ENCODE measurements around the gene OCIAD2. TPM values are rescaled to one million over a fixed set of nuclear protein-coding genes. Genes with fewer than 3 reads are reported as not detected.
"Not testable (repeated sequence)": the region's sequence is repeated elsewhere in the genome, so short reads cannot be mapped to it uniquely, and the experiment has no call there.

Gene OCIAD2
- total RNA-seq, 1 experiment from 2014 or later: 10.5 TPM

GRCh38 chr4:48853604-48854394 is 52.8 kb downstream of the OCIAD2 start:
- no peak for TF ChIP-seq CTCF (IDR thresholded peaks at IDR 0.05; ENCODE audit: insufficient read depth in 1 of 2, low read depth in 1 of 2, low read length in 1 of 2, severe bottlenecking in 1 of 2, unreplicated experiment in 1 of 2)
- no peaks in the 10 kb centered on the region for H3K9me3 ChIP-seq
- H3K36me3 ChIP-seq (ENCODE audit: control insufficient read depth, insufficient read depth, low read length): peaks cover 1% of the 10 kb centered on the region; the same call in 1 of the 2 replicates
- H3K4me3 ChIP-seq (ENCODE audit: low read depth, low read length): no peak overlapping the region
- H3K27me3 ChIP-seq (replicated peaks; ENCODE audit: control insufficient read depth, insufficient read depth, low read length): no peaks in the 10 kb centered on the region
- Mint-ChIP-seq H3K36me3 (ENCODE audit: insufficient read depth, unreplicated experiment) (peaks cover 51% of the 10 kb centered on the region), H3K4me1 (ENCODE audit: low read depth, unreplicated experiment) (no peaks in the 10 kb centered on the region), H3K27ac (ENCODE audit: unreplicated experiment) (no peak overlapping the region), H3K9me3 (ENCODE audit: unreplicated experiment) (no peaks in the 10 kb centered on the region), H3K4me3 (ENCODE audit: unreplicated experiment) (no peak overlapping the region), H3K27me3 (ENCODE audit: insufficient read depth, unreplicated experiment) (no peaks in the 10 kb centered on the region)
- intact Hi-C loops (cut with micrococcal nuclease; ENCODE audit: unreplicated experiment): no loop called here
- DNase-seq: no peak
- no peaks in the 10 kb centered on the region for H3K4me1 ChIP-seq
- ChIA-PET POLR2A (no interaction called here), CTCF (no interaction called here)
- BruUV-seq (replicated peaks): no TSS peak

- intact Hi-C loops (cut with micrococcal nuclease; ENCODE audit: unreplicated experiment): no loop called here
- ChIA-PET POLR2A (no interaction called here), CTCF (no interaction called here)
- no peaks in the 10 kb centered on the region for H3K9me3 ChIP-seq
- H3K36me3 ChIP-seq (ENCODE audit: control insufficient read depth, insufficient read depth, low read length): peaks cover 1% of the 10 kb centered on the region; the same call in 1 of the 2 replicates
- Mint-ChIP-seq H3K9me3 (ENCODE audit: unreplicated experiment) (no peaks in the 10 kb centered on the region), H3K27me3 (ENCODE audit: insufficient read depth, unreplicated experiment) (no peaks in the 10 kb centered on the region), H3K36me3 (ENCODE audit: insufficient read depth, unreplicated experiment) (peaks cover 46% of the 10 kb centered on the region), H3K27ac (ENCODE audit: unreplicated experiment) (no peak overlapping the region), H3K4me1 (ENCODE audit: low read depth, unreplicated experiment) (no peaks in the 10 kb centered on the region), H3K4me3 (ENCODE audit: unreplicated experiment) (no peak overlapping the region)
- DNase-seq: no peak
- H3K27me3 ChIP-seq (replicated peaks; ENCODE audit: control insufficient read depth, insufficient read depth, low read length): no peaks in the 10 kb centered on the region
- BruUV-seq (replicated peaks): no TSS peak
- no peak for TF ChIP-seq CTCF (IDR thresholded peaks at IDR 0.05; ENCODE audit: insufficient read depth in 1 of 2, low read depth in 1 of 2, low read length in 1 of 2, severe bottlenecking in 1 of 2, unreplicated experiment in 1 of 2)
- H3K4me1 ChIP-seq: no peaks in the 10 kb centered on the region
- no peak overlapping the region for H3K4me3 ChIP-seq (ENCODE audit: low read depth, low read length)
Observed at GRCh38 chr4:48851651-48852050, 54.9 kb downstream of the OCIAD2 start.

- H3K4me1 Mint-ChIP-seq (ENCODE audit: low read depth, unreplicated experiment); CTCF ChIA-PET; H3K36me3 ChIP-seq (ENCODE audit: control insufficient read depth, insufficient read depth, low read length); intact Hi-C loops (cut with micrococcal nuclease; ENCODE audit: unreplicated experiment); H3K27me3 Mint-ChIP-seq (ENCODE audit: insufficient read depth, unreplicated experiment); BruUV-seq (replicated peaks); H3K4me3 ChIP-seq (ENCODE audit: low read depth, low read length); POLR2A ChIA-PET; H3K27ac Mint-ChIP-seq (ENCODE audit: unreplicated experiment); H3K4me1 ChIP-seq; DNase-seq; H3K9me3 ChIP-seq; H3K27me3 ChIP-seq (replicated peaks; ENCODE audit: control insufficient read depth, insufficient read depth, low read length); H3K9me3 Mint-ChIP-seq (ENCODE audit: unreplicated experiment); H3K4me3 Mint-ChIP-seq (ENCODE audit: unreplicated experiment): not testable (repeated sequence)
- H3K36me3 Mint-ChIP-seq (ENCODE audit: insufficient read depth, unreplicated experiment): peaks cover 59% of the 10 kb centered on the region
Observed at GRCh38 chr4:48848799-48849198, 57.8 kb downstream of the OCIAD2 start.
